ENCODE measurements around the gene TSSK2. TPM values are rescaled to one million over a fixed set of nuclear protein-coding genes. Genes with fewer than 3 reads are reported as not detected.

The TSSK2 gene
- total and polyA plus RNA-seq, 2 experiments from 2014 or later = not detected

- Histone ChIP-seq H3K4me2 (no peak overlapping the region), H3K9me2 (ENCODE audit: insufficient read depth) (no peaks in the 10 kb centered on the region), H3K36me3 (ENCODE audit: insufficient read depth) (no peaks in the 10 kb centered on the region), H3K79me2 (replicated peaks; ENCODE audit: insufficient read depth) (no peaks in the 10 kb centered on the region), H3K27me3 (ENCODE audit: insufficient read depth) (no peaks in the 10 kb centered on the region), H3F3A (replicated peaks; ENCODE audit: low read depth) (no peaks in the 10 kb centered on the region), H4K20me1 (replicated peaks; ENCODE audit: insufficient read depth) (no peaks in the 10 kb centered on the region), H3K27ac (ENCODE audit: low read depth) (no peak overlapping the region), H3K4me1 (ENCODE audit: insufficient read depth) (no peaks in the 10 kb centered on the region), H3K4me3 (no peak overlapping the region), H2AFZ (no peak overlapping the region)
- no peak overlapping the region; the same call in 1 of the 2 replicates for H3K27ac Mint-ChIP-seq
- ATAC-seq (no peak), DNase-seq (ENCODE audit: low spot score) (no peak)
- TF ChIP-seq ZNF462 (CRISPR knock-in tag; IDR thresholded peaks at IDR 0.05) (no peak), CTCF (conservative IDR thresholded peaks at IDR 0.05; ENCODE audit: low read depth in 2 of 2) (no peak), NANOG (IDR thresholded peaks at IDR 0.05; ENCODE audit: borderline replicate concordance) (no peak), EZH2 (IDR thresholded peaks at IDR 0.05; ENCODE audit: low read depth, unreplicated experiment) (no peak), POLR2AphosphoS5 (IDR thresholded peaks at IDR 0.05; ENCODE audit: low read depth) (no peak)
- H3K9me3 Mint-ChIP-seq = no peaks in the 10 kb centered on the region
- peaks cover 7% of the 10 kb centered on the region; the same call in 1 of the 3 replicates for H3K4me1 Mint-ChIP-seq
- peaks cover 12% of the 10 kb centered on the region for H3K27me3 Mint-ChIP-seq (ENCODE audit: insufficient read depth, low read depth, poor library complexity)
- H3K4me3 Mint-ChIP-seq = no peak overlapping the region
- peaks cover 30% of the 10 kb centered on the region for H3K36me3 Mint-ChIP-seq (ENCODE audit: low read depth)
Measured at GRCh38 chr22:19131685-19132015, 542 bp downstream of the TSSK2 start.

Data from GM23338 (cell line).